Umbilical cord (tissue), 2 donors: ENCODE data around the gene OR10D3. TPM values are rescaled to one million over a fixed set of nuclear protein-coding genes. Genes with fewer than 3 reads are reported as not detected.
A peak's percentile ranks its signal among the peaks of the same experiment; 100 is the strongest.
"Not testable (repeated sequence)": the region's sequence is repeated elsewhere in the genome, so short reads cannot be mapped to it uniquely, and the experiment has no call there.

Experiments used
- DNase-seq: peaks from one replicate; pipeline ENCODE4 v3.0.0-alpha.2; 2015; ENCODE audit warnings: low spot score
- total RNA-seq: library from RNA; depleted of rRNA; stranded (reverse); fragments of >200 nt; gene quantifications from one replicate; pipeline ENCODE4 v1.2.3, GENCODE V29; 2014; ENCODE audit warnings: low replicate concordance; ENCODE audit not compliant: insufficient read depth

Gene OR10D3
- total RNA-seq: 0.24 TPM

GRCh38 chr11:124183068-124183467 is at the start of gene OR10D3:
TSS of gene OR10D3 (plus strand) at chr11:124183345. CDS start at chr11:124185270, 1,925 bp downstream.
- peak; percentile 17 for DNase-seq

GRCh38 chr11:124143034-124143433 is 40.1 kb upstream of the OR10D3 start:
- no peak for DNase-seq

GRCh38 chr11:124147951-124148350 is 35.2 kb upstream of the OR10D3 start:
- DNase-seq: no peak

GRCh38 chr11:124150684-124151083 is 32.5 kb upstream of the OR10D3 start:
- DNase-seq: no peak

- no peak for DNase-seq
These were observed 30.3 kb upstream of the OR10D3 start for GRCh38 chr11:124152770-124153407.

- no peak for DNase-seq
These were observed 29.3 kb upstream of the OR10D3 start for GRCh38 chr11:124153821-124154220.

GRCh38 chr11:124159481-124159880 is 23.7 kb upstream of the OR10D3 start:
- no peak for DNase-seq

GRCh38 chr11:124160986-124161385 is 22.2 kb upstream of the OR10D3 start:
- no peak for DNase-seq

GRCh38 chr11:124167826-124168231 is 15.3 kb upstream of the OR10D3 start:
- DNase-seq: no peak

- no peak for DNase-seq
These were observed 14.3 kb upstream of the OR10D3 start for GRCh38 chr11:124168796-124169195.

GRCh38 chr11:124170315-124170714 is 12.8 kb upstream of the OR10D3 start:
- not testable (repeated sequence) for DNase-seq

- DNase-seq: no peak
These were observed 12.2 kb upstream of the OR10D3 start for GRCh38 chr11:124170801-124171586.

- no peak for DNase-seq
These were observed 11.0 kb upstream of the OR10D3 start for GRCh38 chr11:124172101-124172500.

- DNase-seq: no peak
These were observed 10.5 kb upstream of the OR10D3 start for GRCh38 chr11:124172599-124172998.

- peak; percentile 88 for DNase-seq
These were observed 9.1 kb upstream of the OR10D3 start for GRCh38 chr11:124174001-124174583.

GRCh38 chr11:124176925-124177715 is 6.0 kb upstream of the OR10D3 start:
- DNase-seq: no peak

- no peak for DNase-seq
These were observed 3.8 kb upstream of the OR10D3 start for GRCh38 chr11:124179310-124179709.

- peak; percentile 97 for DNase-seq
These were observed 7.4 kb downstream of the OR10D3 start for GRCh38 chr11:124190298-124191139.

- peak; percentile 14 for DNase-seq
These were observed 10.3 kb downstream of the OR10D3 start for GRCh38 chr11:124193221-124194010.
